GM12878 (cell line): ENCODE results near the gene PTPRM. TPM values are rescaled to one million over a fixed set of nuclear protein-coding genes. Genes with fewer than 3 reads are reported as not detected.

Experiments used
- ATAC-seq: fragments of 200-7000 bp; cut with Tn5 transposase; 3 replicates; pipeline ENCODE4 v1.9.1; 2020; ENCODE audit warnings: mild to moderate bottlenecking, moderate library complexity
- BruUV-seq: library from RNA; stranded (reverse); fragments of 400-500 nt; replicated peaks from 2 replicates; lab custom pipeline; 2021; lab: Mats Ljungman, UMichigan
- CTCF ChIA-PET: fragments of 300-600 bp; sonication (Branson Sonifier 250); formaldehyde crosslinking; extraction: SDS; loops from one replicate; lab custom pipeline; 2021; ENCODE audit warnings: inconsistent platforms; lab: Yijun Ruan, JAX
- POLR2A ChIA-PET: fragments of 350-600 bp; formaldehyde crosslinking; extraction: SDS; loops from one replicate; lab custom pipeline; 2021; ENCODE audit warnings: inconsistent platforms; lab: Charles Lee
- RAD21 ChIA-PET: fragments of 300-600 bp; sonication (Branson Sonifier 250); formaldehyde crosslinking; loops from one replicate; lab custom pipeline; 2023; ENCODE audit warnings: antibody characterized with exemption; ENCODE audit not compliant: unreplicated experiment; lab: Charles Lee
- SMC1A ChIA-PET: fragments of 300-600 bp; sonication (Branson Sonifier 250); formaldehyde crosslinking; loops from one replicate; lab custom pipeline; 2023; ENCODE audit not compliant: unreplicated experiment, uncharacterized antibody; lab: Charles Lee
- DNase-seq: peaks from one replicate; pipeline ENCODE4 v3.0.0-alpha.2; 2011; ENCODE audit warnings: low read depth, low spot score
- FAIRE-seq: peaks from 3 replicates; lab custom pipeline; 2011; peaks lifted over from hg19 to GRCh38; lab: Jason Lieb, UNC
- H2AFZ ChIP-seq: 2 replicates; pipeline ENCODE4 v1.6.0; 2011; ENCODE audit warnings: low read depth, low read length, control low read depth; ENCODE audit not compliant: control insufficient read depth
- H3K27ac ChIP-seq: 2 replicates; pipeline ENCODE4 v1.5.1; 2011; ENCODE audit warnings: control low read depth; ENCODE audit not compliant: control insufficient read depth, insufficient read depth
- H3K27me3 ChIP-seq, 2 experiments: replicated peaks in 1 of 2; 2 replicates each; pipeline versions ENCODE4 v1.6.0 to v1.6.1; 2011; ENCODE audit warnings: low read length in 1 of 2; ENCODE audit not compliant: control insufficient read depth in 2 of 2, insufficient read depth in 2 of 2
- H3K36me3 ChIP-seq, 2 experiments: 2 replicates each; pipeline ENCODE4 v1.5.1; 2011; ENCODE audit warnings: low read length in 1 of 2; ENCODE audit not compliant: control insufficient read depth in 2 of 2, insufficient read depth in 2 of 2
- H3K4me1 ChIP-seq: 2 replicates; pipeline ENCODE4 v1.6.1; 2011; ENCODE audit warnings: mild to moderate bottlenecking, low read length, moderate library complexity, mixed read lengths; ENCODE audit not compliant: control insufficient read depth, insufficient read depth
- H3K4me2 ChIP-seq: 2 replicates; pipeline ENCODE4 v1.6.0; 2011; ENCODE audit warnings: control low read depth; ENCODE audit not compliant: control insufficient read depth, insufficient read depth
- H3K4me3 ChIP-seq: fragments of 200-600 bp; sonication (generic); 2 replicates; pipeline ENCODE4 v1.5.1; 2016
- H3K79me2 ChIP-seq: 2 replicates; pipeline ENCODE4 v1.6.0; 2011; ENCODE audit warnings: low read length; ENCODE audit not compliant: control insufficient read depth, insufficient read depth
- H3K9ac ChIP-seq: 2 replicates; pipeline ENCODE4 v1.8.0; 2011; ENCODE audit warnings: low read length, control low read depth, mixed read lengths; ENCODE audit not compliant: control insufficient read depth, insufficient read depth
- H3K9me3 ChIP-seq: replicated peaks from 3 replicates; pipeline ENCODE4 v1.5.1; 2011; ENCODE audit warnings: mild to moderate bottlenecking, low read length; ENCODE audit not compliant: control insufficient read depth, insufficient read depth
- H4K20me1 ChIP-seq: 2 replicates; pipeline ENCODE4 v1.6.0; 2011; ENCODE audit not compliant: control insufficient read depth, insufficient read depth
- ASH2L ChIP-seq: fragments of 300-600, 200-600 bp; sonication (generic); IDR thresholded peaks from 2 replicates; pipeline ENCODE4 v1.6.1; 2017; ENCODE audit warnings: low read depth, mild to moderate bottlenecking, borderline replicate concordance
- IKZF2 ChIP-seq, 2 experiments: fragments of 450-650 bp; IDR thresholded peaks; 2 replicates each; pipeline ENCODE4 v1.6.1; 2017; ENCODE audit warnings: mild to moderate bottlenecking in 2 of 2, moderate library complexity in 2 of 2
- JUND ChIP-seq: IDR thresholded peaks from 2 replicates; pipeline ENCODE4 v1.6.1; 2012; ENCODE audit warnings: low read depth, mild to moderate bottlenecking, low read length, improper control_type of control experiment, moderate library complexity
- KDM1A ChIP-seq: fragments of 200-600 bp; sonication (generic); IDR thresholded peaks from 2 replicates; pipeline ENCODE4 v1.6.1; 2016; ENCODE audit warnings: borderline replicate concordance
- MEF2A ChIP-seq: IDR thresholded peaks from 2 replicates; pipeline ENCODE4 v1.6.1; 2011; ENCODE audit warnings: low read depth, mild to moderate bottlenecking, low read length, moderate library complexity; ENCODE audit not compliant: insufficient read depth
- POLR2AphosphoS2 ChIP-seq: IDR thresholded peaks from 2 replicates; pipeline ENCODE4 v1.6.1; 2011; ENCODE audit warnings: low read depth, mild to moderate bottlenecking, low read length, improper control_type of control experiment, moderate library complexity
- RB1 ChIP-seq: fragments of 450-650 bp; formaldehyde crosslinking; IDR thresholded peaks from 2 replicates; pipeline ENCODE4 v1.6.1; 2017; ENCODE audit warnings: mild to moderate bottlenecking, borderline replicate concordance
- TARDBP ChIP-seq: IDR thresholded peaks from 2 replicates; pipeline ENCODE4 v1.6.1; 2016; ENCODE audit warnings: borderline replicate concordance
- WGBS: methylation state at CpG from one replicate; pipeline ENCODE4 v1.1.6; 2016; ENCODE audit warnings: low lambda C conversion rate; ENCODE audit not compliant: insufficient replicate concordance, insufficient coverage; ENCODE audit errors: missing lambda C conversion rate; 5-methylcytosine and 5-hydroxymethylcytosine counted together
- in situ Hi-C: fragments of 300-500 bp; cut with MboI; formaldehyde crosslinking; loops from 9 replicates; pipeline ENCODE4 v1.14.3; 2018; ENCODE audit warnings: mixed read lengths
- intact Hi-C: fragments of 100-400 bp; cut with micrococcal nuclease; formaldehyde crosslinking; loops from one replicate; pipeline ENCODE4 v1.14.2; 2022; ENCODE audit not compliant: unreplicated experiment
- polyA plus RNA-seq, 11 experiments: library from polyadenylated mRNA; depleted of rRNA in 4 of 11; unstranded in 6 of 11; stranded (reverse) in 5 of 11; fragments of >200 nt; fragmentation: Nextera tagmentation in 4 of 11; fragmentation: Illumina TruSeq in 1 of 11; extraction: Ambion mirVana in 4 of 11; extraction: Trizol in 1 of 11; gene quantifications; 1 replicate in 1 of 11; 2 replicates in 10 of 11; pipeline versions ENCODE4 v1.2.1 to v1.2.3, GENCODE V29; 2011 to 2016; ENCODE audit warnings: inconsistent platforms in 2 of 11, missing spikeins in 2 of 11, low read depth in 1 of 11
- total RNA-seq, 4 experiments: library from RNA; depleted of rRNA in 3 of 4; stranded (reverse); fragments of >200 nt in 3 of 4; fragmentation: Illumina TruSeq in 1 of 4; extraction: Trizol in 1 of 4; gene quantifications; 2 replicates each; pipeline versions ENCODE4 v1.2.1 to v1.2.3, GENCODE V29; 2013 to 2021
- TF ChIP-seq, protein P1 (sequence below): IDR thresholded peaks from 2 replicates; pipeline ENCODE4 v1.6.1; 2011; ENCODE audit warnings: borderline replicate concordance, low read depth, mild to moderate bottlenecking, moderate library complexity, low read length; ENCODE audit not compliant: insufficient read depth, poor library complexity, severe bottlenecking
- TF ChIP-seq, protein P2 (sequence below): fragments of 450-650 bp; IDR thresholded peaks from 2 replicates; pipeline ENCODE4 v1.6.1; 2014; ENCODE audit warnings: mild to moderate bottlenecking
- TF ChIP-seq, protein P3 (sequence below): IDR thresholded peaks from 2 replicates; pipeline ENCODE4 v1.6.1; 2012; ENCODE audit warnings: low read depth, low read length, improper control_type of control experiment

Gene PTPRM
- total and polyA plus RNA-seq, 10 of the 15 experiments (the other 5 are each of a cell fraction or from before 2014, with no cell fraction given) = 0.07 to 22.6 (median 0.60) TPM

DNA sequence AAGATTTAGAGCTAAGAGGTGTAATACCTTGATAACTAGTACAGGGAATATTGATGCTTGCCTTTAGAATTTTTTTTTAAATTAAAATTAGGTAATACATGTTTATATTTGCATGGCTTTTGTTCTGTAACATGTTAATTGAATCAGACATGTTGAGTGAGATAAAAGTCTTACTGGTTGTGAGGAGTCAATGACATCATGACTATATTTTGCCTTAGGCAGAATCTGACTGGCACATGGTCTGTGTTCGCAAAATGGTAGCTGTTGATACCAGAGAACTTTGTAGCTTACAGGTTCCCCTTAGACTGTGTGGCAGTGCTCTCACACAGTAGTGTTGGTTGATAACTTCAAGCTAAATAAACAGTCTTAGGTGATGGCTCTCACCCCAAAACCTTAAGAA, 199.7 kb downstream of the PTPRM start:
- no peak for TF ChIP-seq MEF2A
- TF ChIP-seq, protein P1, sequence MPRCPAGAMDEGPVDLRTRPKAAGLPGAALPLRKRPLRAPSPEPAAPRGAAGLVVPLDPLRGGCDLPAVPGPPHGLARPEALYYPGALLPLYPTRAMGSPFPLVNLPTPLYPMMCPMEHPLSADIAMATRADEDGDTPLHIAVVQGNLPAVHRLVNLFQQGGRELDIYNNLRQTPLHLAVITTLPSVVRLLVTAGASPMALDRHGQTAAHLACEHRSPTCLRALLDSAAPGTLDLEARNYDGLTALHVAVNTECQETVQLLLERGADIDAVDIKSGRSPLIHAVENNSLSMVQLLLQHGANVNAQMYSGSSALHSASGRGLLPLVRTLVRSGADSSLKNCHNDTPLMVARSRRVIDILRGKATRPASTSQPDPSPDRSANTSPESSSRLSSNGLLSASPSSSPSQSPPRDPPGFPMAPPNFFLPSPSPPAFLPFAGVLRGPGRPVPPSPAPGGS = no peak
- TF ChIP-seq, protein P2, sequence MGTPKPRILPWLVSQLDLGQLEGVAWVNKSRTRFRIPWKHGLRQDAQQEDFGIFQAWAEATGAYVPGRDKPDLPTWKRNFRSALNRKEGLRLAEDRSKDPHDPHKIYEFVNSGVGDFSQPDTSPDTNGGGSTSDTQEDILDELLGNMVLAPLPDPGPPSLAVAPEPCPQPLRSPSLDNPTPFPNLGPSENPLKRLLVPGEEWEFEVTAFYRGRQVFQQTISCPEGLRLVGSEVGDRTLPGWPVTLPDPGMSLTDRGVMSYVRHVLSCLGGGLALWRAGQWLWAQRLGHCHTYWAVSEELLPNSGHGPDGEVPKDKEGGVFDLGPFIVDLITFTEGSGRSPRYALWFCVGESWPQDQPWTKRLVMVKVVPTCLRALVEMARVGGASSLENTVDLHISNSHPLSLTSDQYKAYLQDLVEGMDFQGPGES = no peak
- TF ChIP-seq, protein P3, sequence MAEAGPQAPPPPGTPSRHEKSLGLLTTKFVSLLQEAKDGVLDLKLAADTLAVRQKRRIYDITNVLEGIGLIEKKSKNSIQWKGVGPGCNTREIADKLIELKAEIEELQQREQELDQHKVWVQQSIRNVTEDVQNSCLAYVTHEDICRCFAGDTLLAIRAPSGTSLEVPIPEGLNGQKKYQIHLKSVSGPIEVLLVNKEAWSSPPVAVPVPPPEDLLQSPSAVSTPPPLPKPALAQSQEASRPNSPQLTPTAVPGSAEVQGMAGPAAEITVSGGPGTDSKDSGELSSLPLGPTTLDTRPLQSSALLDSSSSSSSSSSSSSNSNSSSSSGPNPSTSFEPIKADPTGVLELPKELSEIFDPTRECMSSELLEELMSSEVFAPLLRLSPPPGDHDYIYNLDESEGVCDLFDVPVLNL = no peak
- no peak for TF ChIP-seq POLR2AphosphoS2
- no peak for TF ChIP-seq JUND
- no peak for TF ChIP-seq TARDBP
- no peak for TF ChIP-seq KDM1A
- no peak for TF ChIP-seq ASH2L
- no peak for TF ChIP-seq RB1
- no peak for TF ChIP-seq IKZF2 (IDR thresholded peaks at IDR 0.05)
- H3K9ac ChIP-seq = no peak overlapping the region
- no peaks in the 10 kb centered on the region for H3K4me1 ChIP-seq
- no peak overlapping the region for H3K4me2 ChIP-seq
- no peak for FAIRE-seq
- no peak overlapping the region for H3K4me3 ChIP-seq
- SMC1A ChIA-PET = interaction anchor here (1.0 kb wide), 1 partner anchor 10 kb away, joined by 4 read pairs; no protein-coding TSS in a partner anchor
- WGBS = 7% methylated on average over 1 of the region's 1 CpG
- no peaks in the 10 kb centered on the region for H3K27me3 ChIP-seq
- H3K79me2 ChIP-seq = no peaks in the 10 kb centered on the region
- intact Hi-C loops (no loop called here), in situ Hi-C loops (loop anchor here (10.0 kb wide), 1 partner anchor 58 kb away; no protein-coding TSS in a partner anchor)
- CTCF ChIA-PET = no interaction called here
- no peaks in the 10 kb centered on the region for H4K20me1 ChIP-seq
- no peaks in the 10 kb centered on the region for H3K36me3 ChIP-seq
- RAD21 ChIA-PET = no interaction called here
- H3K27ac ChIP-seq = no peak overlapping the region
- H2AFZ ChIP-seq = no peak overlapping the region
- H3K9me3 ChIP-seq = no peaks in the 10 kb centered on the region
- no peak for DNase-seq
- no peak for ATAC-seq
- BruUV-seq = no TSS peak
- POLR2A ChIA-PET = no interaction called here
